ENCODE data around the gene ZC3H12A. TPM values are rescaled to one million over a fixed set of nuclear protein-coding genes. Genes with fewer than 3 reads are reported as not detected.

ZC3H12A gene
- total and polyA plus RNA-seq, 2 experiments from 2014 or later: 9.0 to 9.3 TPM

DNA sequence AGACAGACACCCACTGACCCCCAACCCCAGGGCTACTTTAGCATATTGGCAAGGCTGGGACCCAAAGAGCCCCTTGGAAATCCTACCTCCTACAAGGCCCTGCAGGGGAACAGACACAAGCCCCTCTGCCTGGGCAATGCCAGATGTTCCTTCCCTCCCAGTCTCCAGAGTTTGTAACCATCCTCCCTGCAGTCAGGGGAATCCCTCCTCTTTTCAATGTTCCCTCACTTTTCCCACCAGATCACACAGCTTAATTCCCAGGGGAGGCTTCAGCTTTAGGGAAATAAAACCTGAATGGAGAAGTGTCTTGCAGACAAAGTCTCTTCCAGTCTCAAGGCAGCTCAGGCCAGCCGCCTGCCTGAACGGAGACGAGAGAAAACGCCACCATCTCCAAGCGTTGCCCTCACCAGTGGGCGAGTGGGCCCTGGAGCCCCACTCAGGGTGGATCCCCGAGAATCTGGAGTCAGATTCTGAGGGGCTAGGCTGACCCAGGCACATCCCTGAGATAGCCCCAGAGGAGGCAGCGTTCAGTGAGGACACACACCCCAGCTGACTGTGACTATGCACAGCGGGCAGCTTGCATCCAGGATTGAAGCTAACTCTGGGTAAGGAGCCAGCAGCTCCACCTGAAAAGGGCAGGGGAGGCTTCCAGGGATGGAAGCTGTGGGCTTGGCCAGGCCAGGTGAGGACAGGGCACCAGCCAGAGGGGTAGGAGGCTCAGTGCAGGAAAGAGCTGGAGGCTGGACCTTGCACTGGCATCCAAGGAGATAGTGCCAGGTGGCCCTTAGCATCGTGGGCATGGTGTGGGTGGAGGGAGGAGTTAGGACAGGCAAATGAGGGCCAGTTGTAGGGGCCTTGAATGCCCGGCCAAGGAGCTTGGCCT, 44.0 kb upstream of the ZC3H12A start:
- DNase-seq (ENCODE audit: low spot score) (no peak), ATAC-seq (no peak; the same call in 2 of the 3 replicates)
- peaks cover 4% of the 10 kb centered on the region; the same call in 1 of the 2 replicates for H3K4me1 ChIP-seq (ENCODE audit: insufficient read depth)
- peak overlapping the region; percentile 69; the same call in 1 of the 2 replicates for H2AFZ ChIP-seq
- Mint-ChIP-seq H3K4me1 (peaks cover 14% of the 10 kb centered on the region; the same call in 2 of the 3 replicates), H3K27me3 (ENCODE audit: insufficient read depth, low read depth, poor library complexity) (peaks cover 16% of the 10 kb centered on the region), H3K9me3 (no peaks in the 10 kb centered on the region), H3K4me3 (no peak overlapping the region), H3K27ac (no peak overlapping the region), H3K36me3 (ENCODE audit: low read depth) (no peaks in the 10 kb centered on the region)
- H3K36me3 ChIP-seq (ENCODE audit: insufficient read depth): no peaks in the 10 kb centered on the region
- no peak overlapping the region for H3K4me2 ChIP-seq
- no peaks in the 10 kb centered on the region for H3K27me3 ChIP-seq (ENCODE audit: insufficient read depth)
- H3K4me3 ChIP-seq: no peak overlapping the region
- H4K20me1 ChIP-seq (replicated peaks; ENCODE audit: insufficient read depth): no peaks in the 10 kb centered on the region
- H3K27ac ChIP-seq (ENCODE audit: low read depth): no peak overlapping the region
- H3F3A ChIP-seq (replicated peaks; ENCODE audit: low read depth): no peaks in the 10 kb centered on the region
- no peak for TF ChIP-seq EZH2 (IDR thresholded peaks at IDR 0.05; ENCODE audit: low read depth, unreplicated experiment)
- no peak for TF ChIP-seq ZNF462 (CRISPR knock-in tag; IDR thresholded peaks at IDR 0.05)
- TF ChIP-seq POLR2AphosphoS5 (IDR thresholded peaks at IDR 0.05; ENCODE audit: low read depth): no peak
- TF ChIP-seq CREB1 (CRISPR knock-in tag; IDR thresholded peaks at IDR 0.05; ENCODE audit: low read depth): no peak
- TF ChIP-seq EZH2phosphoT487 (IDR thresholded peaks at IDR 0.05; ENCODE audit: unreplicated experiment): no peak
- TF ChIP-seq, protein P1, sequence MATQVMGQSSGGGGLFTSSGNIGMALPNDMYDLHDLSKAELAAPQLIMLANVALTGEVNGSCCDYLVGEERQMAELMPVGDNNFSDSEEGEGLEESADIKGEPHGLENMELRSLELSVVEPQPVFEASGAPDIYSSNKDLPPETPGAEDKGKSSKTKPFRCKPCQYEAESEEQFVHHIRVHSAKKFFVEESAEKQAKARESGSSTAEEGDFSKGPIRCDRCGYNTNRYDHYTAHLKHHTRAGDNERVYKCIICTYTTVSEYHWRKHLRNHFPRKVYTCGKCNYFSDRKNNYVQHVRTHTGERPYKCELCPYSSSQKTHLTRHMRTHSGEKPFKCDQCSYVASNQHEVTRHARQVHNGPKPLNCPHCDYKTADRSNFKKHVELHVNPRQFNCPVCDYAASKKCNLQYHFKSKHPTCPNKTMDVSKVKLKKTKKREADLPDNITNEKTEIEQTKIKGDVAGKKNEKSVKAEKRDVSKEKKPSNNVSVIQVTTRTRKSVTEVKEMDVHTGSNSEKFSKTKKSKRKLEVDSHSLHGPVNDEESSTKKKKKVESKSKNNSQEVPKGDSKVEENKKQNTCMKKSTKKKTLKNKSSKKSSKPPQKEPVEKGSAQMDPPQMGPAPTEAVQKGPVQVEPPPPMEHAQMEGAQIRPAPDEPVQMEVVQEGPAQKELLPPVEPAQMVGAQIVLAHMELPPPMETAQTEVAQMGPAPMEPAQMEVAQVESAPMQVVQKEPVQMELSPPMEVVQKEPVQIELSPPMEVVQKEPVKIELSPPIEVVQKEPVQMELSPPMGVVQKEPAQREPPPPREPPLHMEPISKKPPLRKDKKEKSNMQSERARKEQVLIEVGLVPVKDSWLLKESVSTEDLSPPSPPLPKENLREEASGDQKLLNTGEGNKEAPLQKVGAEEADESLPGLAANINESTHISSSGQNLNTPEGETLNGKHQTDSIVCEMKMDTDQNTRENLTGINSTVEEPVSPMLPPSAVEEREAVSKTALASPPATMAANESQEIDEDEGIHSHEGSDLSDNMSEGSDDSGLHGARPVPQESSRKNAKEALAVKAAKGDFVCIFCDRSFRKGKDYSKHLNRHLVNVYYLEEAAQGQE (IDR thresholded peaks at IDR 0.05; ENCODE audit: unreplicated experiment): no peak
- TF ChIP-seq JUNB (IDR thresholded peaks at IDR 0.05; ENCODE audit: unreplicated experiment): no peak
- TF ChIP-seq ZNF114 (CRISPR knock-in tag; IDR thresholded peaks at IDR 0.05): no peak
- TF ChIP-seq STAT1 (IDR thresholded peaks at IDR 0.05; ENCODE audit: unreplicated experiment): no peak
- no peaks in the 10 kb centered on the region for H3K9me2 ChIP-seq (ENCODE audit: insufficient read depth)
- no peaks in the 10 kb centered on the region for H3K79me2 ChIP-seq (replicated peaks; ENCODE audit: insufficient read depth)

All from GM23338 (cell line).